ENCODE data around the gene WDR47.

The WDR47 gene

GRCh38 chr1:108962681-108963051, 79.2 kb downstream of the WDR47 start:
- FAIRE-seq (no peak), DNase-seq (ENCODE audit: insufficient read length, low spot score) (no peak)
- TF ChIP-seq CTCF (IDR thresholded peaks at IDR 0.05; ENCODE audit: insufficient read depth, missing control alignments) = no peak

- FAIRE-seq (no peak), DNase-seq (ENCODE audit: insufficient read length, low spot score) (no peak)
- TF ChIP-seq CTCF (IDR thresholded peaks at IDR 0.05; ENCODE audit: insufficient read depth, missing control alignments) = no peak
Measured at GRCh38 chr1:108961752-108962486, 80.0 kb downstream of the WDR47 start.

GRCh38 chr1:108961198-108961597, 80.7 kb downstream of the WDR47 start:
- TF ChIP-seq CTCF (IDR thresholded peaks at IDR 0.05; ENCODE audit: insufficient read depth, missing control alignments) = no peak
- DNase-seq (ENCODE audit: insufficient read length, low spot score) (no peak), FAIRE-seq (no peak)

- no peak for TF ChIP-seq CTCF (IDR thresholded peaks at IDR 0.05; ENCODE audit: insufficient read depth, missing control alignments)
- FAIRE-seq (no peak), DNase-seq (ENCODE audit: insufficient read length, low spot score) (no peak)
Measured at GRCh38 chr1:108960719-108961118, 81.2 kb downstream of the WDR47 start.

- FAIRE-seq = no peak
- TF ChIP-seq CTCF (IDR thresholded peaks at IDR 0.05; ENCODE audit: insufficient read depth, missing control alignments) = no peak
- no peak for DNase-seq (ENCODE audit: insufficient read length, low spot score)
Measured at GRCh38 chr1:108957888-108958287, 84.0 kb downstream of the WDR47 start.

- DNase-seq (ENCODE audit: insufficient read length, low spot score) (peak; percentile 70), FAIRE-seq (peak; percentile 80)
- no peak for TF ChIP-seq CTCF (IDR thresholded peaks at IDR 0.05; ENCODE audit: insufficient read depth, missing control alignments)
Measured at GRCh38 chr1:108955881-108956280, 86.0 kb downstream of the WDR47 start.

- FAIRE-seq (no peak), DNase-seq (ENCODE audit: insufficient read length, low spot score) (no peak)
- TF ChIP-seq CTCF (IDR thresholded peaks at IDR 0.05; ENCODE audit: insufficient read depth, missing control alignments) = no peak
Measured at GRCh38 chr1:108955111-108955510, 86.8 kb downstream of the WDR47 start.

All from D721Med (cell line).